Cardiac muscle cell (in vitro differentiated cells and primary cell): ENCODE measurements around the gene APOB. TPM values are rescaled to one million over a fixed set of nuclear protein-coding genes. Genes with fewer than 3 reads are reported as not detected.

Experiments
- DNase-seq, 2 donors: peaks; one replicate each; pipeline versions ENCODE4 v3.0.0 to v3.0.0-alpha.2; 2010 to 2017; ENCODE audit warnings: low read depth in 1 of 2, low spot score in 1 of 2
- H3K27ac ChIP-seq: fragments of 200-600 bp; sonication (generic); 2 replicates; pipeline ENCODE4 v1.5.1; 2016
- H3K27me3 ChIP-seq: fragments of 200-600 bp; sonication (generic); 2 replicates; pipeline ENCODE4 v1.6.0; 2016; ENCODE audit warnings: control low read depth
- H3K36me3 ChIP-seq: fragments of 200-600 bp; sonication (generic); 2 replicates; pipeline ENCODE4 v1.5.1; 2016; ENCODE audit warnings: control low read depth
- H3K4me1 ChIP-seq: fragments of 200-600 bp; sonication (generic); 2 replicates; pipeline ENCODE4 v1.8.1; 2017; ENCODE audit warnings: low read depth, mild to moderate bottlenecking, mixed run types
- H3K4me3 ChIP-seq: fragments of 200-600 bp; sonication (generic); 2 replicates; pipeline ENCODE4 v1.5.1; 2016; ENCODE audit warnings: mild to moderate bottlenecking
- H3K9me3 ChIP-seq: fragments of 200-600 bp; sonication (generic); 2 replicates; pipeline ENCODE4 v1.5.1; 2017; ENCODE audit warnings: low read depth, mild to moderate bottlenecking, control low read depth
- CTCF ChIP-seq: IDR thresholded peaks from 2 replicates; pipeline ENCODE4 v1.5.1; 2012; ENCODE audit warnings: low read depth, mild to moderate bottlenecking, low read length
- polyA plus RNA-seq: library from polyadenylated mRNA; unstranded; fragments of >200 nt; fragmentation: Nextera tagmentation; extraction: Ambion mirVana; gene quantifications from 2 replicates; pipeline ENCODE4 v1.2.1, GENCODE V29; 2016
- total RNA-seq: library from RNA; depleted of rRNA; stranded (reverse); fragments of >200 nt; gene quantifications from 2 replicates; pipeline ENCODE4 v1.2.3, GENCODE V29; 2016

The APOB gene
- 0.07 and 0.15 TPM in 2 replicates for total RNA-seq
- 0.26 TPM in 1 of 2 replicates, not detected in the other for polyA plus RNA-seq

DNA sequence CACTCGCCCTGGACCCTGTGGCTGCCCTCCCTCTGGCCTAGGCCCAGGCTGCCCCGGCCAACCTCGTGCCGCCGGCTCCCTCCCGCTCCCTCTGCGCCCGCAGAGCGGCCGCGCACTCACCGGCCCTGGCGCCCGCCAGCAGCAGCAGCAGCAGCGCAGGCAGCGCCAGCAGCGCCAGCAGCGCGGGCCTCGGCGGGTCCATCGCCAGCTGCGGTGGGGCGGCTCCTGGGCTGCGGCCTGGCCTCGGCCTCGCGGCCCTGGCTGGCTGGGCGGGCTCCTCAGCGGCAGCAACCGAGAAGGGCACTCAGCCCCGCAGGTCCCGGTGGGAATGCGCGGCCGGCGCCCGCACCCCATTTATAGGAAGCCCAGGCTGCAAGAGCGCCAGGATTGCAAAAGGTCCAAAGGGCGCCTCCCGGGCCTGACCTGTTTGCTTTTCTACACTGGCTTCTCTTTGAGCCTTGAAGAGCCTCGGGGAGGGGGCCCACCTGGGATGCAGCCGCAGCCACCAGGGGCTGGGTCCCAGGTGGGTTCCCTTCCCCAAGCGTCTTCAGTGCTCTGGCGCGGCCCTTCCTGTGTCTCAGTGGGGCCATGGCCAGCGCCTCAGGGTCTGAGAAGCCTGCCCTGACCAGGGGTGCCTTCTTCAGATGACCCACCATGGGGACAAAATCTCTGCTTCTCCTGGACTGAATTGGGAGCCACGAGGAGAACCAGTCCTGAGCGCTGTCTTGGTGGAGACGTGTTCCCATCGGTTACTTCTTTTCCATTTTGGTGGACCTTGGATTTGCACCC, at the start of gene APOB:
APOB (minus strand) TSS at position 330 of the 789 bp plus-strand sequence; CDS start at position 202, 128 bp downstream.
- Histone ChIP-seq H3K9me3 (no peaks in the 10 kb centered on the region), H3K4me1 (no peaks in the 10 kb centered on the region), H3K36me3 (no peaks in the 10 kb centered on the region), H3K27ac (no peak within 1 kb of the TSS), H3K27me3 (peaks cover 9% of the 10 kb centered on the region), H3K4me3 (no peak within 1 kb of the TSS)
- TF ChIP-seq CTCF = no peak
- DNase-seq = peak; percentile 13 to 49

GRCh38 chr2:21092308-21092869, 48.5 kb upstream of the APOB start:
- no peaks in the 10 kb centered on the region for H3K9me3 ChIP-seq
- no peak overlapping the region for H3K4me3 ChIP-seq
- no peak for DNase-seq
- no peak for TF ChIP-seq CTCF
- H3K4me1 ChIP-seq = peaks cover 4% of the 10 kb centered on the region
- no peaks in the 10 kb centered on the region for H3K36me3 ChIP-seq
- no peak overlapping the region for H3K27ac ChIP-seq
- H3K27me3 ChIP-seq = no peaks in the 10 kb centered on the region

- DNase-seq = no peak
- H3K27me3 ChIP-seq = no peaks in the 10 kb centered on the region
- H3K36me3 ChIP-seq = no peaks in the 10 kb centered on the region
- no peaks in the 10 kb centered on the region for H3K9me3 ChIP-seq
- no peak overlapping the region for H3K4me3 ChIP-seq
- no peaks in the 10 kb centered on the region for H3K4me1 ChIP-seq
- H3K27ac ChIP-seq = no peak overlapping the region
- no peak for TF ChIP-seq CTCF
Observed at GRCh38 chr2:21084401-21084800, 40.5 kb upstream of the APOB start.

DNA sequence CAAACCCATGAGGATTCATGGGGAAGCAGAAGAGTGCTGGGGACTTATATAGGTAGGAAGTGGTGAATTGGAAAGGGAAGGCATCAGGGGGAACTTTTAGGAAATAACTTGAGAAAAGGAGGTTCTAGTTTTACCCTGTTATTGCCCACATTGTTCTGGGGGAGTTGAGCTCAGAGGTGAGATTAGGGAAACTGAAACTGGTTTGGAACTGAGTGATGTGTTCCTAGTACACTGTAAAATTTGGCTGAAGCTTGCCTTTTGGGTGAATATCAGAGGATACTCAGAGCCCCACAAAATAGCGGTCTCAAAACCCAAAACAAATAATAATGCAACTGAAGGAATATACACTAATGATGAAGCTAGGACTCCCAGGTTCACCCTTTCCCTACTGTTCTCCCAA, 39.6 kb upstream of the APOB start:
- H3K9me3 ChIP-seq = no peaks in the 10 kb centered on the region

GRCh38 chr2:21078296-21078695, 34.4 kb upstream of the APOB start:
- no peak for TF ChIP-seq CTCF
- no peaks in the 10 kb centered on the region for H3K36me3 ChIP-seq
- no peaks in the 10 kb centered on the region for H3K9me3 ChIP-seq
- H3K4me1 ChIP-seq = no peaks in the 10 kb centered on the region
- no peak for DNase-seq
- no peak overlapping the region for H3K27ac ChIP-seq
- H3K4me3 ChIP-seq = no peak overlapping the region
- H3K27me3 ChIP-seq = no peaks in the 10 kb centered on the region

More for the DNA sequence above, 39.6 kb upstream of the APOB start:
- no peak overlapping the region for H3K4me3 ChIP-seq
- TF ChIP-seq CTCF = no peak
- no peaks in the 10 kb centered on the region for H3K4me1 ChIP-seq
- no peaks in the 10 kb centered on the region for H3K27me3 ChIP-seq
- no peak for DNase-seq
- H3K27ac ChIP-seq = no peak overlapping the region
- H3K36me3 ChIP-seq = no peaks in the 10 kb centered on the region
